ENCODE measurements around the gene ASCC1.

DNA sequence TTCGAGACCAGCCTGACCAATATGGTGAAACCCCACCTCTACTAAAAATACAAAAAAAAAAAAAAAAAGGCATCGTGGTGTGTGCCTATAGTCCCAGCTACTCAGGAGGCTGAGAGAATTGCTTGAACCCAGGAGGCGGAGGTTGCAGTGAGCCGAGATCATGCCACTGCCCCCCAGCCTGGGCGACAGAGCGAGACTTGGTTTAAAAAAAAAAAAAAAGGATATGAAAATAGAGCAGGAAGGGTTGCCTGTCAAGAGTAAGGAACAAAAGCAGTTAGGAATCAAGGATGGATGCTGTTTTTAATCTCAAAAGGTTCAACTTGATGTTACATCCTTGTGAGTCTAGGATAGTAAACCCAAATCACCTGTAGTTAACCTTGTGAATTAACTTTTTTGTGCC is 11.8 kb upstream of the ASCC1 start:
- TF ChIP-seq EZH2phosphoT487 (IDR thresholded peaks at IDR 0.05), result no peak
- TF ChIP-seq, protein P1, sequence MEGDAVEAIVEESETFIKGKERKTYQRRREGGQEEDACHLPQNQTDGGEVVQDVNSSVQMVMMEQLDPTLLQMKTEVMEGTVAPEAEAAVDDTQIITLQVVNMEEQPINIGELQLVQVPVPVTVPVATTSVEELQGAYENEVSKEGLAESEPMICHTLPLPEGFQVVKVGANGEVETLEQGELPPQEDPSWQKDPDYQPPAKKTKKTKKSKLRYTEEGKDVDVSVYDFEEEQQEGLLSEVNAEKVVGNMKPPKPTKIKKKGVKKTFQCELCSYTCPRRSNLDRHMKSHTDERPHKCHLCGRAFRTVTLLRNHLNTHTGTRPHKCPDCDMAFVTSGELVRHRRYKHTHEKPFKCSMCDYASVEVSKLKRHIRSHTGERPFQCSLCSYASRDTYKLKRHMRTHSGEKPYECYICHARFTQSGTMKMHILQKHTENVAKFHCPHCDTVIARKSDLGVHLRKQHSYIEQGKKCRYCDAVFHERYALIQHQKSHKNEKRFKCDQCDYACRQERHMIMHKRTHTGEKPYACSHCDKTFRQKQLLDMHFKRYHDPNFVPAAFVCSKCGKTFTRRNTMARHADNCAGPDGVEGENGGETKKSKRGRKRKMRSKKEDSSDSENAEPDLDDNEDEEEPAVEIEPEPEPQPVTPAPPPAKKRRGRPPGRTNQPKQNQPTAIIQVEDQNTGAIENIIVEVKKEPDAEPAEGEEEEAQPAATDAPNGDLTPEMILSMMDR (IDR thresholded peaks at IDR 0.05), result no peak

Data from neural progenitor cell (in vitro differentiated cells).